ENCODE results near the gene DNAJC27. TPM values are rescaled to one million over a fixed set of nuclear protein-coding genes. Genes with fewer than 3 reads are reported as not detected.

The DNAJC27 gene
- total and polyA plus RNA-seq, 5 experiments from 2014 or later, result 1.9 to 13.8 (median 5.7) TPM

- POLR2A ChIA-PET, result interaction anchor here (1.3 kb wide), 1 partner anchor 127 kb away, joined by 3 read pairs; the partner anchor contains the start of genes CENPO and PTRHD1
- H3K36me3 Mint-ChIP-seq, result peaks cover 0 to 5% (median 0%) of the 10 kb centered on the region in 3 donors
- H3K4me1 Mint-ChIP-seq, result peaks cover 16 to 37% (median 34%) of the 10 kb centered on the region in 4 donors
- ATAC-seq (peak; percentile 66), DNase-seq (peak; percentile 42 to 76 (median 57))
- no peaks in the 10 kb centered on the region for H3K9me3 Mint-ChIP-seq
- H3K27me3 Mint-ChIP-seq, result no peaks in the 10 kb centered on the region
- peak within 1 kb of the TSS; percentile 20 to 95 (median 88) for H3K27ac Mint-ChIP-seq
- peak within 1 kb of the TSS; percentile 81 to 99 (median 93) for H3K4me3 Mint-ChIP-seq
Observed at GRCh38 chr2:24920098-24920808, 51.5 kb downstream of the DNAJC27 start, which contains the start of gene ADCY3. Gene ADCY3, minus strand, starts transcription at chr2:24920237. Its CDS starts 1,250 bp downstream, at chr2:24918987.

DNA sequence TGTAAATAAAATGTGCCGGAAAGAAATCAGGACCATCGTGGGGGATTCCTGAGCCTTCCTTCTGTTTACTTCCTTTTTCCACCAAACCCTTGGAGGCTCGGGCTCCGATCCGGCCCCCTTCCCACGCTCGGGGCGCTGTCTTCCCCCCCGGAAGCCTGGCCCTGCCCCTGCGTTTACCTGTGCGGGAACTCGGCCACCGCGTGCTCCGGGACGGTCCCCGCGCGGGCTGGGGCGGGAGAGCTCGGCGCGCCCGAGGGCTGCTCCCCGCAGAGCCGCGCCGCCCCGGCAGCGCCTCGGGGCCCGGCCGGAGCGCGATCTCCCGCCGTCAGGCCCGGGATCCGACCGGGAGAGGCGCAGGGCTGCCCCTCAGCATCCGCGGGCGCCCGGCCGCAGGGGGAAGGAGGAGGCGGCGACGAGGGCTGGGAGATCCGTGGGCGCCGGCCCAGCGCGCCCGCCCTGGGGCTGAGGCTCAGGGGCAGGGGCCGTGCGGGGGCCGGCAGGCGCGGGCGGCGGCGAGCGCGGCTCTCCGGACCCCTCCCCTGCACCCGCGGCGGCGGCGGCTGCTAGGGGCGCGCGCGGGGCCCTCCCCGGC is 52.2 kb downstream of the DNAJC27 start:
- H3K9me3 Mint-ChIP-seq, result no peaks in the 10 kb centered on the region
- no peaks in the 10 kb centered on the region for H3K27me3 Mint-ChIP-seq
- DNase-seq (peak in 2 of 10 donors; percentile 19 to 26), ATAC-seq (peak; percentile 35 to 44)
- peak overlapping the region in 9 of 10 donors; percentile 11 to 95 (median 89) for H3K27ac Mint-ChIP-seq
- peaks cover 16 to 44% (median 36%) of the 10 kb centered on the region in 4 donors for H3K4me1 Mint-ChIP-seq
- H3K36me3 Mint-ChIP-seq, result peaks cover 0 to 9% (median 0%) of the 10 kb centered on the region in 3 donors
- POLR2A ChIA-PET, result interaction anchor here (1.1 to 1.3 kb wide), 2 partner anchors 54 to 126 kb away, joined by 3 read pairs; partner anchors contain the start of genes CENPO and PTRHD1
- peak overlapping the region; percentile 81 to 99 (median 93) for H3K4me3 Mint-ChIP-seq

DNA sequence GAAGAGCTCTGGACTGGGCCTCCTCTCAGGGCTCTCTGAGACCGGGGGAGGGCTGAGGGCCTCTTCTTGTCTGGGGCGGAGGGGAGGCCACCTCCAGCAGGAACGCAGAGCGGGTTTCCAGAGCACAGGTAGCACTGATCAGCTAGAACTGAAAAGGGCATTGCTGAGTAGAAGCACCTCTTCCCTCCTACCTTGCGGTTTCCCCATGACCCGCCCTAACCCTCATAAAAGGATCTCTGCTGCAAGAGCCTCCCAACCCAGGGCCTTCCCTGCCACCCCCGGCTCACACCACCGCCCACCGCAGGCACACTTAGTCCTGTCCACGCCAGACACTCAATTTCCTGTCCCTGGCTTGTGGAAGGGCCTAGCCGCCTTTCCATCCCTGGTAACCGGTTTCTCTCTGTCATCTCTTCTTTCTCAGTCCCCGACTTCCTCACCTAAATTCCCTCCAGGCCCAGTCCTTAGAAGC is 52.7 kb downstream of the DNAJC27 start:
- Mint-ChIP-seq H3K27ac (peak overlapping the region in 9 of 10 donors; percentile 11 to 95 (median 89)), H3K27me3 (no peaks in the 10 kb centered on the region), H3K4me3 (peak overlapping the region; percentile 81 to 99 (median 93)), H3K4me1 (peaks cover 16 to 48% (median 38%) of the 10 kb centered on the region in 4 donors), H3K36me3 (peaks cover 0 to 9% (median 0%) of the 10 kb centered on the region in 3 donors), H3K9me3 (no peaks in the 10 kb centered on the region)
- DNase-seq (peak; percentile 23 to 79 (median 63)), ATAC-seq (peak; percentile 63 to 70)
- POLR2A ChIA-PET, result interaction anchor here (1.1 to 1.3 kb wide), 2 partner anchors 54 to 126 kb away, joined by 3 read pairs; partner anchors contain the start of genes CENPO and PTRHD1

- Mint-ChIP-seq H3K4me1 (peaks cover 16 to 54% (median 38%) of the 10 kb centered on the region in 4 donors), H3K27ac (peak overlapping the region in 6 of 10 donors; percentile 60 to 95 (median 86)), H3K36me3 (peaks cover 0 to 9% (median 0%) of the 10 kb centered on the region in 3 donors), H3K9me3 (no peaks in the 10 kb centered on the region), H3K4me3 (peak overlapping the region; percentile 81 to 99 (median 93)), H3K27me3 (no peaks in the 10 kb centered on the region)
- POLR2A ChIA-PET, result interaction anchor here (1.1 to 1.3 kb wide), 2 partner anchors 55 to 125 kb away, joined by 3 read pairs; partner anchors contain the start of genes CENPO and PTRHD1
- ATAC-seq, result no peak
- DNase-seq, result no peak
Observed at GRCh38 chr2:24918326-24919036, 53.3 kb downstream of the DNAJC27 start.

DNA sequence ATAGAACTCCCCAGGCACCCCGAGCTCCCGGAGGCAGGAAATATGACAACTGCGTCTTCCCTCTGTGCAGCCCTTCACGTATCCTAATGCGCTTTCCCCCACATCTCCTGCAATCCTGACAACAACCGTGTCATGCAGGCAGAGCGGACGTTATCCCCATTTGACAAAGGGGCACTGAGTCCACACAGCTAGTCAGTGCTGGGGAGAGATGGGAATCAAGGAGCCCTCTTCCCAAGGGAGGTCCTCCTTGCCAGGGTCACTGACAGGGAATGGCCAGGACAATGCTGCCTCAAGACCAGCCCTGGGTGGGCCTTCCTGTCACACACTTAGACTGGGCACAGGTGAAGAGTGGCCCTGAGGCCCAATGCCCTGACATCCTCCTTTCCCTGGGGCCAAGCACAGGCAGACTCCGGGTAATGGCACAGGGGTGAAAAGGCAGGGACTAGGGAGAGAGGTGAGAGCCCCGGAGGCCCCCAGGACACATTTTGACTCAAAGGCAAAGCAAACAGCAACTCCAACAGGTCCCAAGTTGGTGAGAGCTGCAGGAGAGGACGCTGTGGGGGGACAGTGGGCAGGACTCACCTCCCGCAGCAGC is 53.9 kb downstream of the DNAJC27 start:
- Mint-ChIP-seq H3K4me1 (peaks cover 20 to 60% (median 38%) of the 10 kb centered on the region in 4 donors), H3K27me3 (no peaks in the 10 kb centered on the region), H3K36me3 (peaks cover 0 to 14% (median 0%) of the 10 kb centered on the region in 3 donors), H3K9me3 (no peaks in the 10 kb centered on the region), H3K27ac (peak overlapping the region in 4 of 10 donors; percentile 44 to 75 (median 69)), H3K4me3 (peak overlapping the region; percentile 61 to 99 (median 92))
- no peak for DNase-seq
- POLR2A ChIA-PET, result no interaction called here
- no peak for ATAC-seq

- peaks cover 20 to 65% (median 38%) of the 10 kb centered on the region in 4 donors for H3K4me1 Mint-ChIP-seq
- H3K9me3 Mint-ChIP-seq, result no peaks in the 10 kb centered on the region
- no peak for ATAC-seq
- H3K36me3 Mint-ChIP-seq, result peaks cover 0 to 17% (median 0%) of the 10 kb centered on the region in 3 donors
- H3K4me3 Mint-ChIP-seq, result peak overlapping the region in 7 of 10 donors; percentile 15 to 99 (median 69)
- POLR2A ChIA-PET, result no interaction called here
- peak overlapping the region in 1 of 10 donors; percentile 77 for H3K27ac Mint-ChIP-seq
- DNase-seq, result no peak
- H3K27me3 Mint-ChIP-seq, result no peaks in the 10 kb centered on the region
Observed at GRCh38 chr2:24917086-24917485, 54.7 kb downstream of the DNAJC27 start.

DNA sequence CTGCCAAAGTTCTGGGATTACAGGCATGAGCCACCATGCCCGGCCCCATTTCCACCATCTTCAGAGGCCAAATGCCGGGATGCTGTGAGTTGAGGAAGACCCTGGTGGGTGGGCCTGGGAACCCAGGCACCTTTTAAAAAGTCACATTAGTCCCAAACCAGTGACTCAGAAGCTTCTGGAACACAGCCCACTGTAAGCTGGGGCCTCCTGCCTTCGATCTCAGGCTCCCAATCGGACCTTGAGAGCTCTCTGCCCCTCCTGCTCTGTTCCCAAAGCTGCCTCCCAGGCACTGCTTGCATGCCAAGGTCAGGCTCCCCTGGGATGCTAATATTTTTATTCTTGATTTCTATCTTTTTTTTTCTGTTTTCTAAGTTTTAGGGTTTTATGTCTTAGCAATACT is 56.0 kb downstream of the DNAJC27 start:
- Mint-ChIP-seq H3K27ac (no peak overlapping the region), H3K27me3 (no peaks in the 10 kb centered on the region), H3K4me1 (peaks cover 21 to 64% (median 34%) of the 10 kb centered on the region in 4 donors), H3K36me3 (peaks cover 0 to 24% (median 3%) of the 10 kb centered on the region in 3 donors), H3K4me3 (no peak overlapping the region), H3K9me3 (peaks cover 0 to 1% (median 0%) of the 10 kb centered on the region in 9 donors)
- POLR2A ChIA-PET, result no interaction called here
- DNase-seq (no peak), ATAC-seq (no peak)

- peaks cover 0 to 3% (median 0%) of the 10 kb centered on the region in 9 donors for H3K9me3 Mint-ChIP-seq
- ATAC-seq (no peak), DNase-seq (no peak)
- peak overlapping the region in 1 of 10 donors; percentile 18 for H3K27ac Mint-ChIP-seq
- peaks cover 0 to 28% (median 8%) of the 10 kb centered on the region in 3 donors for H3K36me3 Mint-ChIP-seq
- H3K4me3 Mint-ChIP-seq, result peak overlapping the region in 1 of 10 donors; percentile 51
- H3K4me1 Mint-ChIP-seq, result peaks cover 19 to 60% (median 32%) of the 10 kb centered on the region in 4 donors
- POLR2A ChIA-PET, result interaction anchor here (0.6 kb wide), 1 partner anchor 31 kb away, joined by 5 read pairs; no protein-coding TSS in a partner anchor
- no peaks in the 10 kb centered on the region for H3K27me3 Mint-ChIP-seq
Observed at GRCh38 chr2:24915175-24915574, 56.6 kb downstream of the DNAJC27 start.

DNA sequence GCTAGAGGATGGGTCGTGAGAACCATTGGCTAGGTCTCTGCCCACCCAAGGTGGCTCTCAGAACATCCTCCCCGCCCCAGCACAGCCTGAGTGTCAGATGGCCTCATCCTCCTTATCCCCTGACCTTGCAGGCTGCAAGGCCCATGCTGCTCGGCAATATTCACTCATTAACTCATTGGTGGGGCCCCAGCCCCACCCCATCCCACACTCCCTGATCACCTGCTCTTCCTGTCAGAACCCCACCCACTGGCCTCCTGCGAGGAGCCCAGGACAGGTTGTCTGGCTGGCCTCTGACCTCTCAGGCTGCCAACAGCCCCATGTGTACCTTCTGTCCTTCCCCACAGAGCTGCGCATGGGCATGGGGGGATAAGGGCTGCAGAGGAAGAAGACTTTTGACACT is 57.0 kb downstream of the DNAJC27 start:
- Mint-ChIP-seq H3K27ac (peak overlapping the region in 1 of 10 donors; percentile 18), H3K4me1 (peaks cover 19 to 65% (median 33%) of the 10 kb centered on the region in 4 donors)
- POLR2A ChIA-PET, result interaction anchor here (0.6 kb wide), 1 partner anchor 31 kb away, joined by 5 read pairs; no protein-coding TSS in a partner anchor

DNA sequence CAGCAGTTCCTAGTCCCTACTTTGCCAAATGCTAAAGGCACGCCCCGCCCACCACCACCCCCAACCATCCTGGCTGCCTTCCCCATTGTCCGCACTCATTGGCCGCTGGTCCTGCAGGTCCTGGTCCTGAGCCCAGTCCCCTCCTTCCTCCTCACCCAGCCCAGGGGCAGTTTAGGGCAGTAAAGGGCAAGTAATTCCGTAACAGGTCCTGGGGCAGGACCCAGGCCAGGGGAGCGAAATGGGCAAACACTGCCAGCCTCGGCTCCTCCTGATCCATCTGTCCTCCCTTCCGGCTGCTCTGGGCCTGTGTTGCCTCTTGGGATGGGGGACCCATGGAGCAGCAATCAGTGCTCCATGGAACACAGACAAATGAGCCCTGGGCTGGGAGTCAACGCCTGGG is 57.8 kb downstream of the DNAJC27 start:
- Mint-ChIP-seq H3K4me3 (no peak overlapping the region), H3K27ac (peak overlapping the region in 1 of 10 donors; percentile 18), H3K27me3 (no peaks in the 10 kb centered on the region), H3K4me1 (peaks cover 21 to 67% (median 31%) of the 10 kb centered on the region in 4 donors), H3K9me3 (peaks cover 0 to 3% (median 0%) of the 10 kb centered on the region in 9 donors), H3K36me3 (peaks cover 0 to 37% (median 14%) of the 10 kb centered on the region in 3 donors)
- ATAC-seq (no peak), DNase-seq (no peak)
- POLR2A ChIA-PET, result no interaction called here

More for the DNA sequence above, 57.0 kb downstream of the DNAJC27 start:
- DNase-seq (no peak), ATAC-seq (no peak)
- Mint-ChIP-seq H3K27me3 (no peaks in the 10 kb centered on the region), H3K4me3 (peak overlapping the region in 1 of 10 donors; percentile 51), H3K9me3 (peaks cover 0 to 3% (median 0%) of the 10 kb centered on the region in 9 donors), H3K36me3 (peaks cover 0 to 32% (median 12%) of the 10 kb centered on the region in 3 donors)

GRCh38 chr2:24912986-24913385 is 58.8 kb downstream of the DNAJC27 start:
- ATAC-seq, result no peak
- peaks cover 0 to 40% (median 17%) of the 10 kb centered on the region in 3 donors for H3K36me3 Mint-ChIP-seq
- POLR2A ChIA-PET, result no interaction called here

More at GRCh38 chr2:24912986-24913385, 58.8 kb downstream of the DNAJC27 start:
- no peak for DNase-seq
- no peaks in the 10 kb centered on the region for H3K27me3 Mint-ChIP-seq
- peaks cover 0 to 3% (median 0%) of the 10 kb centered on the region in 9 donors for H3K9me3 Mint-ChIP-seq
- peak overlapping the region in 1 of 10 donors; percentile 51 for H3K27ac Mint-ChIP-seq
- H3K4me1 Mint-ChIP-seq, result peaks cover 15 to 62% (median 31%) of the 10 kb centered on the region in 4 donors
- H3K4me3 Mint-ChIP-seq, result no peak overlapping the region
